Measurements from ENCODE around the gene POC1A. TPM values are rescaled to one million over a fixed set of nuclear protein-coding genes. Genes with fewer than 3 reads are reported as not detected.

The POC1A gene
- total and polyA plus RNA-seq, 2 donors (not counting 1 experiment from before 2014, with no cell fraction given): 3.8 to 17.7 TPM

DNA sequence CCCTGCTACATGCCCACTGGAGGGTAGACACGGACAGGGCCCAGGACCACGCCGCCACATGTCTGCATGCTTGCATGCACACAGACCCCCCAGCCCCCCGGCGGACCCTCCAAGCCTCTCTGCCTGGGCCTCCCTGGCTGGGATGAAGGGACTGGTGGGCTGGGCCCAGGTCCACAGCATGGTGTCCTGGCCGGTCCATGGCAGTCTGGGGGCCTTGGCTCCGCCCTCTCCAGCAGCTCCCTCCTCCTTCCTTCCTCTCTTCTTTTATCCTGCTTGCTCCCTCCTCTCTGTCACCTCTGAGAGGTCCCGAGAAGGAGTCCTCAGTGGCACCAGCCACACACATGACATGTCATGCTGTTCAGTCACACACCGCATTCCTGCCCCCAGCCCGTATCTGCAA is 122.3 kb downstream of the POC1A start:
- no peaks in the 10 kb centered on the region for H3K27me3 ChIP-seq (ENCODE audit: control insufficient read depth, insufficient read depth, low read length)
- no peaks in the 10 kb centered on the region for H3K4me1 ChIP-seq (ENCODE audit: control insufficient read depth, extremely low read depth, insufficient read depth, low read length)
- no peak overlapping the region for H3K9ac ChIP-seq (ENCODE audit: insufficient read depth, low read length)
- no peaks in the 10 kb centered on the region for H3K9me3 ChIP-seq (ENCODE audit: control insufficient read depth, insufficient read depth, low read depth, low read length)
- H3K4me2 ChIP-seq (ENCODE audit: extremely low read depth, insufficient read depth, low read length): no peak overlapping the region
- H3K27ac ChIP-seq (ENCODE audit: insufficient read depth, low read length): no peak overlapping the region
- no peaks in the 10 kb centered on the region for H3K36me3 ChIP-seq (ENCODE audit: control insufficient read depth, insufficient read depth, low read length)
- TF ChIP-seq EZH2 (IDR thresholded peaks at IDR 0.05; ENCODE audit: low read length, missing control alignments): no peak
- TF ChIP-seq, protein P1, sequence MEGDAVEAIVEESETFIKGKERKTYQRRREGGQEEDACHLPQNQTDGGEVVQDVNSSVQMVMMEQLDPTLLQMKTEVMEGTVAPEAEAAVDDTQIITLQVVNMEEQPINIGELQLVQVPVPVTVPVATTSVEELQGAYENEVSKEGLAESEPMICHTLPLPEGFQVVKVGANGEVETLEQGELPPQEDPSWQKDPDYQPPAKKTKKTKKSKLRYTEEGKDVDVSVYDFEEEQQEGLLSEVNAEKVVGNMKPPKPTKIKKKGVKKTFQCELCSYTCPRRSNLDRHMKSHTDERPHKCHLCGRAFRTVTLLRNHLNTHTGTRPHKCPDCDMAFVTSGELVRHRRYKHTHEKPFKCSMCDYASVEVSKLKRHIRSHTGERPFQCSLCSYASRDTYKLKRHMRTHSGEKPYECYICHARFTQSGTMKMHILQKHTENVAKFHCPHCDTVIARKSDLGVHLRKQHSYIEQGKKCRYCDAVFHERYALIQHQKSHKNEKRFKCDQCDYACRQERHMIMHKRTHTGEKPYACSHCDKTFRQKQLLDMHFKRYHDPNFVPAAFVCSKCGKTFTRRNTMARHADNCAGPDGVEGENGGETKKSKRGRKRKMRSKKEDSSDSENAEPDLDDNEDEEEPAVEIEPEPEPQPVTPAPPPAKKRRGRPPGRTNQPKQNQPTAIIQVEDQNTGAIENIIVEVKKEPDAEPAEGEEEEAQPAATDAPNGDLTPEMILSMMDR (conservative IDR thresholded peaks at IDR 0.05 in 1 of 2, IDR thresholded peaks at IDR 0.05 in 1 of 2; ENCODE audit: low read depth in 1 of 2, low read length in 2 of 2): no peak
- H2AFZ ChIP-seq (ENCODE audit: low read length): no peak overlapping the region
- no peaks in the 10 kb centered on the region for H3K79me2 ChIP-seq (ENCODE audit: control insufficient read depth, insufficient read depth, low read length)
- DNase-seq (ENCODE audit: low read depth in 2 of 2): no peak
- no peaks in the 10 kb centered on the region for H4K20me1 ChIP-seq (ENCODE audit: control insufficient read depth, extremely low read depth, insufficient read depth, low read length)
- H3K4me3 ChIP-seq (replicated peaks in 1 of 4; ENCODE audit: control extremely low read depth in 1 of 4, insufficient read depth in 1 of 4, low read depth in 3 of 4, low read length in 4 of 4): no peak overlapping the region

DNA sequence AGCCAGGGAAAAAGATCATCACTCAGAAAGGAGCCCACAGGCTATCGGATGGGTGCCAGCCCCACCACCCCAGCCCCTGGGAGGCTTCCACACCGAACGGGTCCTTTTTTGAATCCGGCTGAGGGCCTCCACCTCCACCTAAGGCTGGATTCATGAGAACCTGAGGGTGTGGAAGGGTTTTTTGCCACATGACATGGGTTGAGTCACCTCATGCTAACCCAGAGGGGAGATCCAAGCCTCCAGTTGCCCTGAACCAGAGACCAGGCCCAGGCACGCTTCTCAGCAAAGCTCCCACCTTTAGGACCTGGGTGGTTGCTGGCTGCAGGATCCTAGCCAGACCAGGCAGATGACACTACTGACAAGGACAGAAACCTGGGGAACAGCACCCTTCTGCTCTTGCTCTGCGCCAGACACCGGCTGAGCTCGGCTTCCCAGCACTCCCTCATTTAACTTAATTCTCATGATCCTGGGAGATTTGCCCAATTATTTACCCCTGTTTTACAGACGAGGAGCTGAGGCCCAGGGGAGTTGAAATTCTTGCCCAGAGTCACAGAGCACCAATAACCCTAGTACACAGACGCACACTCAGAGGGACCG is 123.4 kb downstream of the POC1A start:
- Histone ChIP-seq H3K4me2 (ENCODE audit: extremely low read depth, insufficient read depth, low read length) (no peak overlapping the region), H3K9me3 (ENCODE audit: control insufficient read depth, insufficient read depth, low read depth, low read length) (no peaks in the 10 kb centered on the region), H3K4me3 (replicated peaks in 1 of 4; ENCODE audit: control extremely low read depth in 1 of 4, insufficient read depth in 1 of 4, low read depth in 3 of 4, low read length in 4 of 4) (no peak overlapping the region), H2AFZ (ENCODE audit: low read length) (no peak overlapping the region), H3K27ac (ENCODE audit: insufficient read depth, low read length) (no peak overlapping the region), H3K79me2 (ENCODE audit: control insufficient read depth, insufficient read depth, low read length) (no peaks in the 10 kb centered on the region), H3K36me3 (ENCODE audit: control insufficient read depth, insufficient read depth, low read length) (no peaks in the 10 kb centered on the region), H3K9ac (ENCODE audit: insufficient read depth, low read length) (no peak overlapping the region), H3K27me3 (ENCODE audit: control insufficient read depth, insufficient read depth, low read length) (no peaks in the 10 kb centered on the region), H3K4me1 (ENCODE audit: control insufficient read depth, extremely low read depth, insufficient read depth, low read length) (no peaks in the 10 kb centered on the region), H4K20me1 (ENCODE audit: control insufficient read depth, extremely low read depth, insufficient read depth, low read length) (no peaks in the 10 kb centered on the region)
- DNase-seq (ENCODE audit: low read depth in 2 of 2): no peak
- no peak for TF ChIP-seq EZH2 (IDR thresholded peaks at IDR 0.05; ENCODE audit: low read length, missing control alignments)
- TF ChIP-seq, protein P1 (conservative IDR thresholded peaks at IDR 0.05 in 1 of 2, IDR thresholded peaks at IDR 0.05 in 1 of 2; ENCODE audit: low read depth in 1 of 2, low read length in 2 of 2): no peak

DNA sequence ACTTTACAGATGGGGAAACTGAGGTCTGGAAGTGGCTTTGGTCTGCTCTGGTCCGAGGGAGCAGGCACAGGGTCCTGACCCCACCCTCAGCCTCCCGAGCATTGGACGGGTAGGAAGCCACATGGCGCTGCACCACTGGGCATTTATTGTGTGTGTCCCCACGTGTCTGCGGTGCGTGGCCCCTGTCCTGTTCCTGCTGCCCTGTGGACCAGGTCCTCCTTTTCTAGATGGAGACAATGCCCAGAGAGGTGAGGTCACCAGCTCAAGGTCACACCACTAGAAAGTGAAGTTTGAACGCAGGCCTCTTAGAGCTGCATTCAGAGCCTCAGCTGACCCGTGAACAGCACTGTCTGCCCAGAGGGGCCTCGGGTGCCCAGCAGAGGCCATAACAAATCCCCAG is 124.7 kb downstream of the POC1A start:
- no peak overlapping the region for H3K27ac ChIP-seq (ENCODE audit: insufficient read depth, low read length)
- no peak overlapping the region for H3K9ac ChIP-seq (ENCODE audit: insufficient read depth, low read length)
- no peak overlapping the region for H3K4me2 ChIP-seq (ENCODE audit: extremely low read depth, insufficient read depth, low read length)
- H2AFZ ChIP-seq (ENCODE audit: low read length): no peak overlapping the region
- H3K4me3 ChIP-seq (replicated peaks in 1 of 4; ENCODE audit: control extremely low read depth in 1 of 4, insufficient read depth in 1 of 4, low read depth in 3 of 4, low read length in 4 of 4): no peak overlapping the region
- no peaks in the 10 kb centered on the region for H3K9me3 ChIP-seq (ENCODE audit: control insufficient read depth, insufficient read depth, low read depth, low read length)
- DNase-seq (ENCODE audit: low read depth in 2 of 2): no peak
- no peak for TF ChIP-seq EZH2 (IDR thresholded peaks at IDR 0.05; ENCODE audit: low read length, missing control alignments)
- TF ChIP-seq, protein P1 (conservative IDR thresholded peaks at IDR 0.05 in 1 of 2, IDR thresholded peaks at IDR 0.05 in 1 of 2; ENCODE audit: low read depth in 1 of 2, low read length in 2 of 2): no peak
- no peaks in the 10 kb centered on the region for H3K36me3 ChIP-seq (ENCODE audit: control insufficient read depth, insufficient read depth, low read length)
- H4K20me1 ChIP-seq (ENCODE audit: control insufficient read depth, extremely low read depth, insufficient read depth, low read length): no peaks in the 10 kb centered on the region
- no peaks in the 10 kb centered on the region for H3K79me2 ChIP-seq (ENCODE audit: control insufficient read depth, insufficient read depth, low read length)
- H3K4me1 ChIP-seq (ENCODE audit: control insufficient read depth, extremely low read depth, insufficient read depth, low read length): no peaks in the 10 kb centered on the region
- no peaks in the 10 kb centered on the region for H3K27me3 ChIP-seq (ENCODE audit: control insufficient read depth, insufficient read depth, low read length)

Measured in fibroblast of lung (primary cell).